ENCODE measurements around the gene VAT1. TPM values are rescaled to one million over a fixed set of nuclear protein-coding genes. Genes with fewer than 3 reads are reported as not detected.

Gene VAT1
- total and polyA plus RNA-seq, 2 of the 13 experiments (the other 11 are each of a cell fraction or from before 2014, with no cell fraction given) = 143 to 205 TPM

GRCh38 chr17:43021741-43022512 lies at the start of gene VAT1 (continued):
- TF ChIP-seq ZNF891 (CRISPR knock-in tag; IDR thresholded peaks at IDR 0.05) (peak; percentile 89), ATF7-NPFF (CRISPR knock-in tag; IDR thresholded peaks at IDR 0.05; ENCODE audit: low read depth) (peak; percentile 62; the same call in 1 of the 2 replicates), TFDP1 (CRISPR knock-in tag; IDR thresholded peaks at IDR 0.05; ENCODE audit: borderline replicate concordance) (no peak), UBTF (CRISPR knock-in tag; IDR thresholded peaks at IDR 0.05) (peak; percentile 90; the same call in 1 of the 2 replicates), NR2F1 (CRISPR knock-in tag; IDR thresholded peaks at IDR 0.05) (no peak), ZNF580 (CRISPR knock-in tag; IDR thresholded peaks at IDR 0.05; ENCODE audit: borderline replicate concordance, low read depth) (no peak), RBM22 (optimal IDR thresholded peaks at IDR 0.05; ENCODE audit: low read length) (no peak), ZNF550 (CRISPR knock-in tag; IDR thresholded peaks at IDR 0.05; ENCODE audit: borderline replicate concordance) (no peak), ZNF124 (CRISPR knock-in tag; IDR thresholded peaks at IDR 0.05) (no peak; the same call in 1 of the 2 replicates), MXD3 (CRISPR knock-in tag; IDR thresholded peaks at IDR 0.05) (no peak; the same call in none of the 2 replicates), ZNF296 (CRISPR knock-in tag; conservative IDR thresholded peaks at IDR 0.05) (no peak), SMYD3 (CRISPR knock-in tag; IDR thresholded peaks at IDR 0.05) (peak; percentile 79), DMTF1 (CRISPR knock-in tag; IDR thresholded peaks at IDR 0.05) (peak; percentile 84; the same call in 1 of the 2 replicates), KLF16 (CRISPR knock-in tag; IDR thresholded peaks at IDR 0.05) (peak in 1 of 2 experiments; percentile 78; a peak in 2 of 4 replicates), ZNF362 (CRISPR knock-in tag; IDR thresholded peaks at IDR 0.05; ENCODE audit: borderline replicate concordance) (0 out of 2 replicates have a peak, but pooled peaks have one; percentile 16), HMG20B (CRISPR knock-in tag; conservative IDR thresholded peaks at IDR 0.05) (no peak), MIER3 (CRISPR knock-in tag; IDR thresholded peaks at IDR 0.05; ENCODE audit: borderline replicate concordance) (no peak; the same call in 1 of the 2 replicates), AKAP8 (CRISPR knock-in tag; IDR thresholded peaks at IDR 0.05) (peak; percentile 87), ZNF841 (CRISPR knock-in tag; IDR thresholded peaks at IDR 0.05; ENCODE audit: borderline replicate concordance) (no peak), ZNF749 (CRISPR knock-in tag; IDR thresholded peaks at IDR 0.05; ENCODE audit: borderline replicate concordance) (peak; percentile 73; the same call in 1 of the 2 replicates)
